Astrocyte (in vitro differentiated cells and primary cell): ENCODE data around the gene MPRIP.

Experiments used
- EZH2 ChIP-seq: IDR thresholded peaks from 2 replicates; pipeline ENCODE4 v1.6.1; 2012; ENCODE audit warnings: mild to moderate bottlenecking, low read length, inconsistent platforms; ENCODE audit not compliant: insufficient read depth
- TF ChIP-seq, protein P1 (sequence below): IDR thresholded peaks from 2 replicates; pipeline ENCODE4 v1.5.1; 2011; ENCODE audit warnings: low read depth, mild to moderate bottlenecking, inconsistent platforms, low read length, moderate library complexity; ENCODE audit not compliant: insufficient read depth

DNA sequence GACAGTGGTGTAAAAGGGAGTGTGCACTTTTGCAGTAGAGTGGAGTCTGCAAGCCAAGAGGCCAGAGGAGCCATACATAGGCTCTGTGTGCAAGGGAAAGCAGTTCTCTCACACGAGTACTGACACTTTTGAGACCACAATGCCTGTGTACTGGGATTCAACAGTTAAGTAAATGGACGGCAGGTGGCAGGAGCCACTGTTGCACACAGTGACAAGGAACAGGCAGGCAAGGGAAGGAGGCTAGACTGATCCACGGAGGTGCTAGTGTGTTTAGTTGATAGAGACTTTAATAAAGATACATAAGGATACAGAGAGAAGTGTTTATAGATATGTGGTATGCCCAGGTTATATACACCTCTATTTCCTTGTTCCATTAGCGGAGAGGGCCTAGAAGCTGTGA, 67.0 kb downstream of the MPRIP start:
- TF ChIP-seq, protein P1, sequence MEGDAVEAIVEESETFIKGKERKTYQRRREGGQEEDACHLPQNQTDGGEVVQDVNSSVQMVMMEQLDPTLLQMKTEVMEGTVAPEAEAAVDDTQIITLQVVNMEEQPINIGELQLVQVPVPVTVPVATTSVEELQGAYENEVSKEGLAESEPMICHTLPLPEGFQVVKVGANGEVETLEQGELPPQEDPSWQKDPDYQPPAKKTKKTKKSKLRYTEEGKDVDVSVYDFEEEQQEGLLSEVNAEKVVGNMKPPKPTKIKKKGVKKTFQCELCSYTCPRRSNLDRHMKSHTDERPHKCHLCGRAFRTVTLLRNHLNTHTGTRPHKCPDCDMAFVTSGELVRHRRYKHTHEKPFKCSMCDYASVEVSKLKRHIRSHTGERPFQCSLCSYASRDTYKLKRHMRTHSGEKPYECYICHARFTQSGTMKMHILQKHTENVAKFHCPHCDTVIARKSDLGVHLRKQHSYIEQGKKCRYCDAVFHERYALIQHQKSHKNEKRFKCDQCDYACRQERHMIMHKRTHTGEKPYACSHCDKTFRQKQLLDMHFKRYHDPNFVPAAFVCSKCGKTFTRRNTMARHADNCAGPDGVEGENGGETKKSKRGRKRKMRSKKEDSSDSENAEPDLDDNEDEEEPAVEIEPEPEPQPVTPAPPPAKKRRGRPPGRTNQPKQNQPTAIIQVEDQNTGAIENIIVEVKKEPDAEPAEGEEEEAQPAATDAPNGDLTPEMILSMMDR: no peak
- no peak for TF ChIP-seq EZH2
